Measurements from ENCODE around the gene ORM1. TPM values are rescaled to one million over a fixed set of nuclear protein-coding genes. Genes with fewer than 3 reads are reported as not detected.

Gene ORM1
- total and polyA plus RNA-seq, 7 experiments from 2014 or later: 0.29 TPM; not detected in 6

DNA sequence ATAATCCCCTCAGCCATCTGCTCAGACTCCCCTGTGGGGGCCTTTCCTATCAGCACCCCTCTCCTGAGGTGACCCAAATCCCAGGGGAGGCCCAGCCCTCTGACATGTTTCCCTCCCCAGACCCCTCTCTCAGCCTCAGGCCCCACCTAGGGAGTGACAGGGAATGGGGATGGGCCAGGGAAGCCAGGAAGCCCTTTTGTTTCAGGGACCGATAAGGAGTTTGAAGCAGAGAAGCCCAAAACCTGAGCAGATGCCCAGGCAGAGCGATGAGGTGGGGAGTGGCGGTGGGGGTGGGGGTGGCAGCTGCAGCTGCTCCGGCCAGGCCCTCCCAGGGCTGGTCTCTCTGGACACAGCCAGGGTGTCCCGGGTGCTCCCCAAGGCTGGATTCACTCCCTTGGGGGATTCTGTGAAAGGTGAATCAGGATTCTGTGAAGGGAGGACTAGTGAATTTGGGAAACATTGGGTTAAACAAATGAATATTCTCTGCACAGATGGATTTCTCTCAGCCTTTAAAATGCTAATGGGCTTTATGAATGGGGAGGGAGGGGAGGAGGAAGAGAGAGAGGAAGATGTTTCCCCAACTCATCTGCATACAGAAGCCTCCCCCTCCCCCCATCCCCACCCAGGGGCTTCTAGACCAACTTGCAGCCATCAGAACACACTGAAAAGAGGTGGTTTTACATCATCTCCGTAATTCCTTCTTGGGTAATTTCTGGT, 47.5 kb downstream of the ORM1 start:
- H3K27me3 Mint-ChIP-seq: no peaks in the 10 kb centered on the region
- H3K4me3 Mint-ChIP-seq: peak overlapping the region in 6 of 10 donors; percentile 43 to 98 (median 82)
- no peak for DNase-seq
- Histone ChIP-seq H3K36me3 (ENCODE audit: control insufficient read depth in 2 of 3, insufficient read depth in 3 of 3, low read length in 3 of 3) (peaks cover 18 to 50% (median 31%) of the 10 kb centered on the region in 3 experiments), H3K9me3 (ENCODE audit: control insufficient read depth in 2 of 3, low read length in 3 of 3) (no peaks in the 10 kb centered on the region), H3K4me3 (ENCODE audit: low read length) (no peak overlapping the region), H3K4me1 (ENCODE audit: control insufficient read depth in 2 of 2, insufficient read depth in 2 of 2, low read length in 2 of 2) (peaks cover 94 to 97% of the 10 kb centered on the region in 2 donors), H3K27ac (ENCODE audit: low read depth, low read length) (peak overlapping the region; percentile 70), H3K27me3 (ENCODE audit: control insufficient read depth in 2 of 2, insufficient read depth in 2 of 2, low read length in 2 of 2) (no peaks in the 10 kb centered on the region)
- peaks cover 9 to 63% (median 41%) of the 10 kb centered on the region in 5 donors for H3K36me3 Mint-ChIP-seq
- H3K27ac Mint-ChIP-seq: peak overlapping the region; percentile 80 to 96 (median 85)
- intact Hi-C loops (cut with micrococcal nuclease): no loop called here
- H3K4me1 Mint-ChIP-seq: peaks cover 63 to 100% (median 85%) of the 10 kb centered on the region in 7 donors
- POLR2A ChIA-PET: interaction anchor here (2.0 to 33.8 kb wide), 3 partner anchors 21 to 217 kb away, joined by 8 to 978 read pairs (median 17); partner anchors contain the start of genes AKNA and ATP6V1G1
- H3K9me3 Mint-ChIP-seq: no peaks in the 10 kb centered on the region
- no peak for ATAC-seq
- CTCF ChIA-PET: interaction anchor here (0.9 to 1.8 kb wide), 5 partner anchors 19 to 286 kb away, joined by 3 to 5 read pairs (median 3); no protein-coding TSS in a partner anchor

DNA sequence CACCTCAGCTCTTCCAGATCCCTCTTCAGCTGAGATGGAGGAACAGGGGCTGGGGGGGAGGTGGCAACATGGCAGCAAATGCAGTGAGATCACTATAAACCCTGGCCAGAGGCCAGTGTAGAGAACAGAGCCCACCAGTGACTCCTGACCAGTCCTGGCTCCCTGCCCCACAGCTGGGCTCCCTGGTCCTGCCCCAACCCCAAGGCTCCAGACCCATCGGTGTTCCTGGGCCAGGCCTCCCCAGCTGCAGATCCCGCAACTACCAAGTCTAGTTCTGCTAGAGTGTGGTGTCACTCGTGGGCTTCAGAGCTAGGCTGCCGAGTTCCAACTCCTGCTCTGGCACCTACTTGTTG, 48.0 kb downstream of the ORM1 start:
- ChIA-PET POLR2A (interaction anchor here (0.8 to 33.8 kb wide), 4 partner anchors 20 to 216 kb away, joined by 3 to 978 read pairs (median 12); partner anchors contain the start of genes AKNA and ATP6V1G1), CTCF (interaction anchor here (0.9 to 1.8 kb wide), 4 partner anchors 19 to 285 kb away, joined by 3 to 5 read pairs (median 3); no protein-coding TSS in a partner anchor)
- Mint-ChIP-seq H3K9me3 (no peaks in the 10 kb centered on the region), H3K4me1 (peaks cover 67 to 100% (median 86%) of the 10 kb centered on the region in 7 donors), H3K27ac (peak overlapping the region; percentile 53 to 97 (median 85)), H3K36me3 (peaks cover 9 to 64% (median 45%) of the 10 kb centered on the region in 5 donors), H3K27me3 (no peaks in the 10 kb centered on the region), H3K4me3 (peak overlapping the region; percentile 7 to 98 (median 86))
- DNase-seq (no peak), ATAC-seq (no peak)
- Histone ChIP-seq H3K9me3 (ENCODE audit: control insufficient read depth in 2 of 3, low read length in 3 of 3) (no peaks in the 10 kb centered on the region), H3K27me3 (ENCODE audit: control insufficient read depth in 2 of 2, insufficient read depth in 2 of 2, low read length in 2 of 2) (no peaks in the 10 kb centered on the region), H3K27ac (ENCODE audit: low read depth, low read length) (peak overlapping the region; percentile 70), H3K4me1 (ENCODE audit: control insufficient read depth in 2 of 2, insufficient read depth in 2 of 2, low read length in 2 of 2) (peaks cover 94% of the 10 kb centered on the region in 2 donors), H3K4me3 (ENCODE audit: low read length) (peak overlapping the region; percentile 51), H3K36me3 (ENCODE audit: control insufficient read depth in 2 of 3, insufficient read depth in 3 of 3, low read length in 3 of 3) (peaks cover 19 to 50% (median 27%) of the 10 kb centered on the region in 3 experiments)
- intact Hi-C loops (cut with micrococcal nuclease): no loop called here

DNA sequence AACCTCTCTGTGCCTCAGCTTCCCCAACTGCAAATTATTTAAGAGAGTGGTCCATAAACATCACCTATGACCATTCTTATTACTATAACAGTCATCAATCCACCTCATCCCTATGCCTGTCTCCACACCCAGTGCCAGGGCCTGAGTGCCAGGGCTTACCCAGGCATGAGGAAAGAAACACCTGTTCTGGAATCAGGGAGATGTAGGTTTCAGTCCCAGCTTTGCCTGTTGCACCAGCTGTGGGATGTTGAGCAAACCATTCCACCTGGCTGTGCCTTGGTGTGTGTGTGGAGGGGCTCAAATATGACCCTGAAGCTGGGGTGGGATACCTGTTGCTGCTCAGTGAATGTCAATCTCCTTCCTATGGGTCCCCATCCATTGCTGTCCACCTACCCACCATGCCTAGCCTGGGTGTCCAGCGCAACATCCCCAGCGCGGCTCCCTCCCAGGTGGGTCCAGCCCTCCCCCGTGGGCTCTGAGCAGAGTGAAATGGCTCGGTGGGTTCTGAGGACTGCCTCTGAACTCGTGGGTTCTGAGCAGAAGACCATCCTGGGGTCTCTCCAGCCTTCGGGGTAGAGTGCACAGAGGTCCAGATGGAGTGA, 48.5 kb downstream of the ORM1 start:
- ChIA-PET POLR2A (interaction anchor here (0.7 to 33.8 kb wide), 8 partner anchors 9 to 216 kb away, joined by 3 to 978 read pairs (median 4); partner anchors contain the start of genes AKNA and ATP6V1G1), CTCF (interaction anchor here (0.9 to 3.3 kb wide), 6 partner anchors 13 to 285 kb away, joined by 3 to 54 read pairs (median 3); partner anchors contain the start of gene AKNA)
- Histone ChIP-seq H3K27ac (ENCODE audit: low read depth, low read length) (peak overlapping the region; percentile 70), H3K4me1 (ENCODE audit: control insufficient read depth in 2 of 2, insufficient read depth in 2 of 2, low read length in 2 of 2) (peaks cover 92% of the 10 kb centered on the region in 2 donors), H3K4me3 (ENCODE audit: low read length) (peak overlapping the region; percentile 51), H3K27me3 (ENCODE audit: control insufficient read depth in 2 of 2, insufficient read depth in 2 of 2, low read length in 2 of 2) (no peaks in the 10 kb centered on the region), H3K36me3 (ENCODE audit: control insufficient read depth in 2 of 3, insufficient read depth in 3 of 3, low read length in 3 of 3) (peaks cover 19 to 53% (median 25%) of the 10 kb centered on the region in 3 experiments), H3K9me3 (ENCODE audit: control insufficient read depth in 2 of 3, low read length in 3 of 3) (no peaks in the 10 kb centered on the region)
- DNase-seq (no peak), ATAC-seq (no peak)
- Mint-ChIP-seq H3K27ac (peak overlapping the region; percentile 81 to 100 (median 93)), H3K36me3 (peaks cover 6 to 61% (median 41%) of the 10 kb centered on the region in 5 donors), H3K27me3 (no peaks in the 10 kb centered on the region), H3K4me3 (peak overlapping the region; percentile 79 to 98 (median 86)), H3K4me1 (peaks cover 62 to 97% (median 84%) of the 10 kb centered on the region in 7 donors), H3K9me3 (no peaks in the 10 kb centered on the region)
- intact Hi-C loops (cut with micrococcal nuclease): no loop called here

DNA sequence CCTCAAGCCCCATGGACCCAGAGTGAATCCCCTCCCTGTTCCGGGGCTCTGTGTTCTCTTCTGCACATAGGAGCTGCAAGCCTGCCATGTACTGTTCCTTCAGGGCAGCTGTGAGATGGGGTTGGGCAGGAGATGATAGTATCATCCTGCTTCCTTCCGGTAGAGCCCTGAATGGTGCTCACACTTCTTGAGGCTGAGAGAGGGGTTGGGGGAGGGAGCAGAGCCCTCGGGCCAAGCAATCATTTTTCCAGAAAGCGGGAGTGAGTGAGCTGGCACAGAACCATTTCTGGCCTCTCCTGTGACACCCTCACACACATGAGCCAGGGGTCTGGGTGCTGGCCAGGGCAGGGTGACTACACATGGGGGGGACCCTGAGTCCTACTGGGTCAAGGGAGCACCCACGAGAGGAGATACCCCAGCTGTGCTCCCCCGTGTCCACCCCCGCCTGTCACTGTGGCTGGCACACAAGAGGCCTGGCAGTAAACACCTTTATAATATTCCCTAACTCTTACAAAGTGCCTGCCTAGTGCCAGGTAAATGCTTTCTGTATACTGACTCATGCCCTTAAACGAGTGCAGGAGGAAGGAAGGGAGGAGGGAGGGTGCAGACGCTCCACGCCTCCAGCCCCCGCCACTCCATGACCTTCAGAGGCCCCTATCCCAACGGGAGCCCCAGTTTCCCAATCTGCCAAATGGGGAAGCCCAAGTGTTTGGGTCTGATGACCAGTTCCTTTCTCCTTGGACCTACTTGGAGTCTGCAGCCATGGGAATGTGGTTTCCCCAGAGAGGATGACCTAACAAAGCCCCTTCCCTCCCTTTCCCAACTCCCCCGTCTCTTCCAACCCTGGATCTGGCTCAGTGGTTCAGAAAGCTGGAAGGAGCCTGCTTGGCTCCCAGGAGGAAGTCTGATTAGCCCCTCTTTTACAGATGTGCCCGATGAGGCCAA, 49.3 kb downstream of the ORM1 start:
- Mint-ChIP-seq H3K9me3 (no peaks in the 10 kb centered on the region), H3K36me3 (peaks cover 6 to 61% (median 40%) of the 10 kb centered on the region in 5 donors), H3K27ac (peak overlapping the region; percentile 81 to 100 (median 93)), H3K4me1 (peaks cover 54 to 97% (median 84%) of the 10 kb centered on the region in 7 donors), H3K4me3 (peak overlapping the region; percentile 79 to 98 (median 86)), H3K27me3 (no peaks in the 10 kb centered on the region)
- Histone ChIP-seq H3K4me3 (ENCODE audit: low read length) (peak overlapping the region; percentile 51), H3K9me3 (ENCODE audit: control insufficient read depth in 2 of 3, low read length in 3 of 3) (no peaks in the 10 kb centered on the region), H3K27me3 (ENCODE audit: control insufficient read depth in 2 of 2, insufficient read depth in 2 of 2, low read length in 2 of 2) (no peaks in the 10 kb centered on the region), H3K36me3 (ENCODE audit: control insufficient read depth in 2 of 3, insufficient read depth in 3 of 3, low read length in 3 of 3) (peaks cover 23 to 58% (median 29%) of the 10 kb centered on the region in 3 experiments), H3K4me1 (ENCODE audit: control insufficient read depth in 2 of 2, insufficient read depth in 2 of 2, low read length in 2 of 2) (peaks cover 92% of the 10 kb centered on the region in 2 donors), H3K27ac (ENCODE audit: low read depth, low read length) (peak overlapping the region; percentile 70)
- ATAC-seq (peak; percentile 50), DNase-seq (peak in 6 of 9 donors; percentile 39 to 58 (median 54))
- ChIA-PET POLR2A (interaction anchor here (0.7 to 33.8 kb wide), 13 partner anchors 9 to 237 kb away, joined by 3 to 978 read pairs (median 4); partner anchors contain the start of genes AKNA and ATP6V1G1), CTCF (interaction anchor here (0.6 to 3.3 kb wide), 12 partner anchors 8 to 279 kb away, joined by 3 to 54 read pairs (median 4); partner anchors contain the start of gene AKNA)
- intact Hi-C loops (cut with micrococcal nuclease): loop anchor here in 1 of 2 donors (1.0 kb wide), 1 partner anchor 9 kb away; no protein-coding TSS in a partner anchor

DNA sequence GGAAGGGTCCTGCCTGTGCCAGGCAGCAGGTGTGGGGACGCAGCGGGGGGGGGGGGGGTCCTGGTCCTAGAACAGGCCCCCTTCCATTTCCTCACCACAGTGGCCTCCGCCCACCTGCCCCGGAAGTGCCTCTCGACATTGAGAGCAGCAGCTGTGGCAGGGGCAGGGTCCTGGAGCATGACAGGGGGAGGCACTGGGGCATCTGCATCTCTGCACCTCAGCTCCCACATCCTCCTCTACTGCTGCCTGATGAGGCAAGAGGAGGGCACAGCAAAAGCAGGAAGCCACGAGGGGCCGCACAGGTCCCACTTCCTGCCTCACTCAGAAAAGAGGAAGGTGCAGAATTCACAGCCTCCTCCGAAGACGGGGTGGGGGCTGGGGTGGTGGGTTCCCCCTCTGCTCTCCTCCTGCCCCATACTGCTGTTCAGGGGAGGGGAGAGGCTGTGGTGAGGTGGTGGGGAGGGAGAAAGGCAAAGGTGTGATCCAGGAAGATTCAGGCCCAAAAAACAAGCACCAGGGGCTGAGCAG, 50.1 kb downstream of the ORM1 start:
- ChIA-PET CTCF (interaction anchor here (0.6 to 3.3 kb wide), 8 partner anchors 9 to 278 kb away, joined by 3 to 54 read pairs (median 4); partner anchors contain the start of gene AKNA), POLR2A (interaction anchor here (0.7 to 33.8 kb wide), 8 partner anchors 10 to 280 kb away, joined by 3 to 978 read pairs (median 7); partner anchors contain the start of genes AKNA and ATP6V1G1)
- Mint-ChIP-seq H3K9me3 (no peaks in the 10 kb centered on the region), H3K27ac (peak overlapping the region; percentile 81 to 100 (median 93)), H3K36me3 (peaks cover 9 to 63% (median 46%) of the 10 kb centered on the region in 5 donors), H3K27me3 (no peaks in the 10 kb centered on the region), H3K4me1 (peaks cover 58 to 97% (median 85%) of the 10 kb centered on the region in 7 donors), H3K4me3 (peak overlapping the region; percentile 79 to 98 (median 86))
- H3K4me1 ChIP-seq (ENCODE audit: control insufficient read depth in 2 of 2, insufficient read depth in 2 of 2, low read length in 2 of 2): peaks cover 92% of the 10 kb centered on the region in 2 donors
- H3K27me3 ChIP-seq (ENCODE audit: control insufficient read depth in 2 of 2, insufficient read depth in 2 of 2, low read length in 2 of 2): no peaks in the 10 kb centered on the region
- ATAC-seq (peak; percentile 91), DNase-seq (peak; percentile 50 to 93 (median 90))
- intact Hi-C loops (cut with micrococcal nuclease): loop anchor here (1.0 kb wide), 5 partner anchors 10 to 34 kb away; no protein-coding TSS in a partner anchor
- no peaks in the 10 kb centered on the region for H3K9me3 ChIP-seq (ENCODE audit: control insufficient read depth in 2 of 3, low read length in 3 of 3)
- peak overlapping the region; percentile 70 for H3K27ac ChIP-seq (ENCODE audit: low read depth, low read length)
- peaks cover 25 to 58% (median 29%) of the 10 kb centered on the region in 3 experiments for H3K36me3 ChIP-seq (ENCODE audit: control insufficient read depth in 2 of 3, insufficient read depth in 3 of 3, low read length in 3 of 3)
- peak overlapping the region; percentile 51 for H3K4me3 ChIP-seq (ENCODE audit: low read length)
